ENCODE measurements around the gene XIAP.

- TF ChIP-seq POLR2A (IDR thresholded peaks at IDR 0.05) (no peak), CTCF (IDR thresholded peaks at IDR 0.05) (no peak)
These were observed 101.6 kb downstream of the XIAP start, which contains the start of gene STAG2 for GRCh38 chrX:123961268-123962005.

Measured in testis (tissue), 2 donors.